B cell (primary cell): ENCODE results near the gene C12orf57.

Experiments
- CTCF ChIP-seq: fragments of 200-600 bp; IDR thresholded peaks from one replicate; pipeline ENCODE4 v1.8.0; 2022; ENCODE audit warnings: antibody characterized with exemption, mild to moderate bottlenecking
- EZH2 ChIP-seq: IDR thresholded peaks from 2 replicates; pipeline ENCODE4 v1.6.1; 2012; ENCODE audit warnings: borderline replicate concordance, low read depth, mild to moderate bottlenecking, moderate library complexity, low read length; ENCODE audit not compliant: insufficient read depth, poor library complexity, severe bottlenecking

- TF ChIP-seq EZH2, result no peak
- no peak for TF ChIP-seq CTCF
Measured at GRCh38 chr12:6941782-6942181, 2.0 kb upstream of the C12orf57 start.
